Right lobe of liver (tissue), 4 donors: ENCODE results near the gene UGT2B28.
"Not testable (repeated sequence)": the region's sequence is repeated elsewhere in the genome, so short reads cannot be mapped to it uniquely, and the experiment has no call there.

Source experiments
- CTCF ChIP-seq, 4 donors: fragments of 200-600 bp in 3 of 4; fragments of 450-650 bp in 1 of 4; IDR thresholded peaks; one replicate each; pipeline versions ENCODE4 v1.5.1 to v1.8.0; 2016 to 2022; ENCODE audit warnings: antibody characterized with exemption in 4 of 4, mild to moderate bottlenecking in 2 of 4
- POLR2A ChIP-seq: fragments of 450-650 bp; IDR thresholded peaks from one replicate; pipeline ENCODE4 v1.6.1; 2017; ENCODE audit warnings: antibody characterized with exemption, mild to moderate bottlenecking
- donor health status: DM: no; HTN: no; CAD: no.
- donor health status: DM: no; HTN: no; CAD: no.
- donor health status: DM: no; HTN: yes; CAD: no.

- not testable (repeated sequence) for TF ChIP-seq CTCF (IDR thresholded peaks at IDR 0.05); POLR2A
Measured at GRCh38 chr4:69280081-69280480, at the start of gene UGT2B28.
